ENCODE data around the gene NOD1.

- TF ChIP-seq CTCF (IDR thresholded peaks at IDR 0.05) (no peak), REST (IDR thresholded peaks at IDR 0.05; ENCODE audit: insufficient read depth in 1 of 2, low read depth in 2 of 2, low read length in 1 of 2) (no peak), SIN3A (IDR thresholded peaks at IDR 0.05; ENCODE audit: borderline replicate concordance, insufficient read depth, low read depth, low read length) (no peak), TCF7L2 (IDR thresholded peaks at IDR 0.05; ENCODE audit: low read depth, low read length) (no peak), POLR2AphosphoS5 (IDR thresholded peaks at IDR 0.05; ENCODE audit: low read depth, low read length) (no peak)
Observed at GRCh38 chr7:30513762-30514161, 35.2 kb upstream of the NOD1 start.
